DMS 273 treated with DMSO at 0.1 percent for 48 hours (cell line): ENCODE results near the gene ETS1.

Source experiments
- DNase-seq: peaks from one replicate; lab custom pipeline; 2025; lab: John Stamatoyannopoulos, UW

ETS1 gene

GRCh38 chr11:128428935-128429334, 158.4 kb downstream of the ETS1 start:
- DNase-seq, result no peak

GRCh38 chr11:128424851-128425285, 162.5 kb downstream of the ETS1 start:
- no peak for DNase-seq

DNA sequence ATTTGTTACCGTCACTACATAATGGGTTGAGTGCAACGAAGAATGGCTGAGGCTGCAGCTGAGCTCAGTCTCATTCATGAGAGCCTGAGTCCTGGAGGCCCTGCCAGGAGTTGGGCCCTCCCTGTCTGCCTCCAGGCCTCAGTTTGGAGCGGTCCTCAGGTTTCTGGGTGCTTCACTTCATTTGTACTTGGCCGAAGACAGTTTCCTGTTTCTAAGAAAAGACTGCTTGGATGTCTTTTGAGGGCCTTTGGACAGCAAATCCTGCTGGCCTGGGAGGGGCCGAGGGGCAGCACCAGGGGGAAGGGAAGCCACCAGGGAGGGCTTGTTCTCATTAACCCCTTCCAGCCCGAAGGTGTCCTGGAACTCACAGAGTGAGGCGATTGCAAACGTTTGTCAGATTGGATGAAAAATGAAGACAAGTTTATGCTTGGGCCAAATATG, 163.1 kb downstream of the ETS1 start:
- no peak for DNase-seq

DNA sequence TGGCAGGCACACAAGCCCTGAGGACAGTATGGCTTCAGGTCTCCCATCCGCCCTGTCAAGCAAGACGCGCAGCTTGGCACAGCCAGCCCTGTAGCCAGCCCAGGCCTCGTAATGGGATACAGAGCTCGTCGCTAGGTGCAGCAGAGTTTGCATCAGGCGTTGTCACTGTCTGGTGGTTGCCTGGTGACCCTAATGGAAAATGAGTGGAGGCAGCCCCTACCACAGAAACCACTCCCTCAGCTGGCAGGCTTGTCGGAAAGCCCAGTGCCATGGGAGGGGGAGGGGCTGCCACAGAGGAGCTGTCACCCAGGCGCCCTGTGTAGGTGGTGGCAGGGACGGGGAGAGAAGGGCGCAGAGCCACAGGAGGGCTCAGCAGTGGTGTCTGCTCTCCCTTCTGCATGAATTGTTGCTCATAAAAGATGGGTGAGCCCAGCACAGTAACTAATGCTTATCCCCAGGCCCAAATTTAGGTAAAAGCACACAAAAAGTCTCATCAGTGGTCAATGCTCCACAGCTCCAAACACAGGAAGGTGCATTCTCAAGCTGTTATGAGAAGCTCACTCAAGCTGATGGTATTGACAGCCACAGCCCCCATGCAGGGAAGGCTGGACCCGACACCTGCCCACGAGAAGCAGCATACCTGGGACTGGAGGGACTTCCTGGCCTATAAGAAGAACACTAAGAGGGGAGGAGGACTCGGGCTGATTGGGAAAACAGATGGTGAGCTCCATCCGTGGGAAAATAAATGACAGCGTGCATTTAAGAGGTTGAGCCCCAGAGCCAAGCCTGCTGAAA, 164.6 kb downstream of the ETS1 start:
- DNase-seq, result no peak

GRCh38 chr11:128421577-128422330, 165.6 kb downstream of the ETS1 start:
- DNase-seq, result no peak

DNA sequence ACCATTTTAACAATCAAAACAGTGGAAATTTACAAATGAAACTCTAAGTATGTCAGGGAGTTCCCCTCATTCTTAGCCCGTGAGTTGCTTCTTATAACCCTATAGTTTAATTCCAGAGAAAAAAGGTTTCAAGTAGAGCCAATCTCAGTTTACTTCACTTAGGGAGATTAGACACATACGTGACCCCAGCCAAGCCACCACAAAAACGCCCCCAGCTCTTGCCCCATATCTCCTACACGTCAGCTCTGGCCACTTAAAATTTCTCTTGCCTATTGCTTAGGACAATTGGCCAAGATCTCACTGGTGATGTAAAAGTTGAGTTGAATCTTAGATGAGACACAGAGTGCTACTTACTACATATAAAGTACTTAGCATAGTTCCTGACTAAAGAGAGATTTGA, 166.4 kb downstream of the ETS1 start:
- DNase-seq, result no peak

DNA sequence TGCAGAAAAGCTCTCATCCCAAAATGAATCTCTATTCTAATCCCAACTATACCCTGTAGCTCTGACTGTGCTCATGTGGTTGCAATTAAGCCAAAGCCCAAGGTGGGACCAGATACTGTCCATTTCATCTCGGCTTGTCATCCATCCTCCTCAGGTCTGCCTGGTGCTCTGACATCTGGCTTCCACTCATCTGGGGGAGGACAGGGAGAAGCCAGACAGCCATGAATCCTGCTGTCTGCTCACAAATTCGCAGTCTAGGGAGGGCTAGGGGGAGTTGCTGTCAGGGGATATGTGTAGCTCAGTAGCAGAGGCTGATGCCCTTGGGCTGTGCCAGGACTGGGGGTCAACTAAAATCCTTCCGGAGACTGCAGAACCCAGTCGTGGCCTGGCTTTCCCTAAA, 167.1 kb downstream of the ETS1 start:
- no peak for DNase-seq

DNA sequence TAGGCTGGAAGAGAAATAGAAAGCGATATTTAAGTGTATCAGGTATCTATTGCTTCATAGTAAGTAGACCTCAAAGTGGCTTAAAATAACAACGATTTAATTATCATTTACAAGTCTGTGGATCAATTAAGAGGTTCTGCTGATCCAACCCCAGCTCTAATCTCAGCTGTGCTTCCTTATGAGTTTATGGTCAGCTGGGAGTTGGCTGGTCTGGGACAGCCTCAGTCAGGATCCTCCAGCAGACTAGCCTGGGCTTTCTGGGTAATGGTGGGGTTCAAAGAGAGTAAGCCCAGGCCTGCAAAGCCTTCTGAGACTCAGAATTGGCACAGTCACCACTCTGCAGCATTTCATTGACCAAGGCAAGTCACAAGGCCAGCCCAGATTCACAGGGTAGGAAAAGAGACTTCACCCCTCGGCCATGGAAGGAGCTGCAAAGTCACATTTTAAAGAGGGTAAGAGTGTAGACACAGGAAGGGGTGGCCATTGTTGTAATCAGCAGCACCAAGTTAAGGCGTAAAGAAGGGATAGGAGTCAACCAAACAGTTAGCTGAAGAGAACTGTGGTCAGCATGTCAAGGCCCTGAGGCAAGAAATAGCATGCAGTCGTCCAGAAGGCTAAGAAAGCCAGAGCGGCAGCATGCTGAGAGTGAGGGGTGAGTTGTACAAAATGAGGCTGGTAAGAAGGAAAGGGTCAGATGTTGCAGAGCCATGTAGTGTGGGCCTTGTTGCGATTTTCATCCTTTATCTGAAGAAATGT, 168.2 kb downstream of the ETS1 start:
- no peak for DNase-seq

- no peak for DNase-seq
Measured at GRCh38 chr11:128417607-128418324, 169.6 kb downstream of the ETS1 start.

- no peak for DNase-seq
Measured at GRCh38 chr11:128416976-128417375, 170.4 kb downstream of the ETS1 start.

- DNase-seq, result no peak
Measured at GRCh38 chr11:128415539-128415938, 171.8 kb downstream of the ETS1 start.

DNA sequence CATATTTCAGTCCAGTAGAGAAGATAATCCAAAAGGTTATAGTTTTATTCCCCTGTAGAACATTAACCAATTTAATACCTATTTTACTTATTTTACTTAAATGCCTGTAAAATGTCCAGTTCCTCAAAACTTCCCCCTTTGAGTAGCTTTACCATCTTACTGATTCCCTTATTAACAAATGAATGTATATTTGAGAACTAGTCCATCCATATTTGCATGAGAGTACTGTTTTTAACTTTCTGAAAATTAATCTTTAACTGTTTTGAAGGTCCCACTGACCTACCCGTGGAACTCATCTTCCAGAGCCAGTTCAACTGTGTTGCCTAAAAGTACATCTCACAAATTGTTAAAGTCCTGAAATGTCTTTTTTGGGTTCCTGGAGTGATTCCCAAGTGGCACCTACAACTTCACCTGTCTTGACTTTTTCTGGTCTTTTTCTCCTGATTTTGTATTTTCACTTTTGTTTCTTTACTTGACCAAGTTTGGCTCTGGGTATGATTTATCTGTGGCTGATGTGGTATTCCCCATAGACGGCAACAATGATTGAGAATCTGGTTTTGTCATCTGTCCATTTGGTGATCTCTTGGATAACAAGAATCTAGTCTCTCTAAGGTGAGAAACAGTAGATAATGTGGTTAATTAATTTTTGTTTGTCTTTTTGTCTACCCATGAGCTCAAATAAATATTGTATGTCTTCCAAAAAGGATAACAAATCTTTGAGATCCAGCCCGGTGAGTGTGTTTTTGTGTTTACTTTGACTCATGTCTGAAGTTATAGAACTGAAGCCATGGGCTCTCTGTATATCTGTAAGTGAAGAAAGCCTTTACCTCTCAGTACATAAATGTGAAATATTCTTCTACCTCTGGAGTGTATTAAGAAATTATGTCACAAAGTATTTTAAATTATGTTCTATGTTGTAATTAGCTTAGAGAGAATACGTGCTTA, 174.2 kb downstream of the ETS1 start:
- DNase-seq, result no peak

DNA sequence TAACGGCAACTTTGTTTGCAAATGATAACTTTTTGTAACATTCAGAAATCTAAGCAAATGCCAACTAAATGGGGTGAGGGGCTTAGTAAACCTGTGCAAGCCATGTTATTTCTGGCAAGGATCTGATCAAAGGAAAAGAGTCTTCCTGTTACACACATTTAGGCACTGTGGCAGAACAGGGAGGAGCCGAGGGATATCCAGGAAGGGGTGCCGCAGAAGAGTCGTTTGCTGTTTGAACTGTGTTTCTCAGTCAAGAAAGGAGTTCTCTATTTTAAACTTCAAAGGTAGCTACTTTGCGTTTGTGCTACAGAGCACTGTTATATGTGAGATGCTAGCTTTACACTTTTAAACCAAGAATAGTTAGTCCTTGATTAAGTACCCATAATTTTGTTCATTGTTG, 175.5 kb downstream of the ETS1 start:
- no peak for DNase-seq

- no peak for DNase-seq
Measured at GRCh38 chr11:128411150-128411549, 176.2 kb downstream of the ETS1 start.

GRCh38 chr11:128409476-128409875, 177.9 kb downstream of the ETS1 start:
- no peak for DNase-seq
